Measurements from ENCODE around the gene FOXE3. TPM values are rescaled to one million over a fixed set of nuclear protein-coding genes. Genes with fewer than 3 reads are reported as not detected.

The FOXE3 gene
- total RNA-seq, 4 donors from 2014 or later = not detected

- TF ChIP-seq CTCF (IDR thresholded peaks at IDR 0.05; ENCODE audit: low read depth) = no peak
Measured at GRCh38 chr1:47403321-47403910, 12.7 kb upstream of the FOXE3 start.

- no peak for TF ChIP-seq CTCF (IDR thresholded peaks at IDR 0.05; ENCODE audit: low read depth)
Measured at GRCh38 chr1:47405697-47406096, 10.4 kb upstream of the FOXE3 start.

GRCh38 chr1:47406966-47407365, 9.1 kb upstream of the FOXE3 start:
- no peak for TF ChIP-seq CTCF (IDR thresholded peaks at IDR 0.05; ENCODE audit: low read depth)

GRCh38 chr1:47407481-47407880, 8.6 kb upstream of the FOXE3 start:
- TF ChIP-seq CTCF (IDR thresholded peaks at IDR 0.05; ENCODE audit: low read depth) = no peak

- no peak for TF ChIP-seq CTCF (IDR thresholded peaks at IDR 0.05; ENCODE audit: low read depth)
Measured at GRCh38 chr1:47409311-47410067, 6.6 kb upstream of the FOXE3 start.

- no peak for TF ChIP-seq CTCF (IDR thresholded peaks at IDR 0.05; ENCODE audit: low read depth)
Measured at GRCh38 chr1:47410068-47410455, 6.0 kb upstream of the FOXE3 start.

GRCh38 chr1:47411436-47411835, 4.6 kb upstream of the FOXE3 start:
- no peak for TF ChIP-seq CTCF (IDR thresholded peaks at IDR 0.05; ENCODE audit: low read depth)
